Globus pallidus (tissue), 1 donor: Measurements from ENCODE around the gene ZG16B.

ENCODE experiments used
- DNase-seq: peaks from one replicate; pipeline ENCODE4 v3.0.0-alpha.2; 2015; ENCODE audit warnings: low spot score

The ZG16B gene

GRCh38 chr16:2845116-2845515 is 15.0 kb downstream of the ZG16B start:
- DNase-seq, result no peak

- no peak for DNase-seq
Measured at GRCh38 chr16:2846511-2847310, 16.6 kb downstream of the ZG16B start.

GRCh38 chr16:2848933-2849725 is 19.0 kb downstream of the ZG16B start:
- no peak for DNase-seq

- no peak for DNase-seq
Measured at GRCh38 chr16:2852003-2852730, 22.1 kb downstream of the ZG16B start.

GRCh38 chr16:2852731-2853507 is 22.8 kb downstream of the ZG16B start:
- DNase-seq, result no peak

- no peak for DNase-seq
Measured at GRCh38 chr16:2853531-2854073, 23.5 kb downstream of the ZG16B start.

- no peak for DNase-seq
Measured at GRCh38 chr16:2854700-2855309, 24.7 kb downstream of the ZG16B start.

GRCh38 chr16:2855536-2855935 is 25.4 kb downstream of the ZG16B start:
- no peak for DNase-seq

- DNase-seq, result no peak
Measured at GRCh38 chr16:2856061-2856670, 26.1 kb downstream of the ZG16B start.

- DNase-seq, result no peak
Measured at GRCh38 chr16:2856686-2857450, 26.8 kb downstream of the ZG16B start.

GRCh38 chr16:2857451-2858244 is 27.5 kb downstream of the ZG16B start, which contains the start of gene PRSS22:
Gene PRSS22 (minus strand): TSS chr16:2858170. CDS start chr16:2858104, 66 bp downstream.
- DNase-seq, result no peak

GRCh38 chr16:2858245-2859025 is 28.3 kb downstream of the ZG16B start:
- DNase-seq, result no peak

GRCh38 chr16:2859686-2860265 is 29.7 kb downstream of the ZG16B start:
- no peak for DNase-seq

GRCh38 chr16:2860826-2861567 is 30.9 kb downstream of the ZG16B start:
- DNase-seq, result no peak

- DNase-seq, result no peak
Measured at GRCh38 chr16:2865651-2866050, 35.5 kb downstream of the ZG16B start.

- DNase-seq, result no peak
Measured at GRCh38 chr16:2866431-2866830, 36.3 kb downstream of the ZG16B start.

- DNase-seq, result no peak
Measured at GRCh38 chr16:2867661-2867986, 37.5 kb downstream of the ZG16B start.
